ENCODE data around the gene DNAH7.

DNA sequence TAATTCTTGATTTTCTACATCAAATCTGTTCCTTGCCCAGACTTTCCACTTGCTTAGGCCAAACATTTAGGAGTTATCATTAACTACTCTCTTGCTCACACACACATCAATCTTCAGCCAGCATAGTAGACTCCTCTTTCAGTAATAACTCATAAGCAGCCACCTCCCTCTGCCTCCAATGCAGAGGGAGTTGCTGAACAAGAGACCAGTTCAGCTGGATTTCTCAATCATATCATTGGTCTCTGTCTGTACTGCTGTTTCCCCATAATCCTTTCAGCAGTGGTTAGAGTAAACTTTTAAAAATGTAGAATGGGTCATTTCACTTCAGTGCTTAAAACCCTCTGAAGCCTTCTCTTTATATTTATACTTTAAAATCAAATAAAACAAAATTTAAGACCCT lies 298.7 kb downstream of the DNAH7 start:
- TF ChIP-seq, protein P1, sequence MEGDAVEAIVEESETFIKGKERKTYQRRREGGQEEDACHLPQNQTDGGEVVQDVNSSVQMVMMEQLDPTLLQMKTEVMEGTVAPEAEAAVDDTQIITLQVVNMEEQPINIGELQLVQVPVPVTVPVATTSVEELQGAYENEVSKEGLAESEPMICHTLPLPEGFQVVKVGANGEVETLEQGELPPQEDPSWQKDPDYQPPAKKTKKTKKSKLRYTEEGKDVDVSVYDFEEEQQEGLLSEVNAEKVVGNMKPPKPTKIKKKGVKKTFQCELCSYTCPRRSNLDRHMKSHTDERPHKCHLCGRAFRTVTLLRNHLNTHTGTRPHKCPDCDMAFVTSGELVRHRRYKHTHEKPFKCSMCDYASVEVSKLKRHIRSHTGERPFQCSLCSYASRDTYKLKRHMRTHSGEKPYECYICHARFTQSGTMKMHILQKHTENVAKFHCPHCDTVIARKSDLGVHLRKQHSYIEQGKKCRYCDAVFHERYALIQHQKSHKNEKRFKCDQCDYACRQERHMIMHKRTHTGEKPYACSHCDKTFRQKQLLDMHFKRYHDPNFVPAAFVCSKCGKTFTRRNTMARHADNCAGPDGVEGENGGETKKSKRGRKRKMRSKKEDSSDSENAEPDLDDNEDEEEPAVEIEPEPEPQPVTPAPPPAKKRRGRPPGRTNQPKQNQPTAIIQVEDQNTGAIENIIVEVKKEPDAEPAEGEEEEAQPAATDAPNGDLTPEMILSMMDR (conservative IDR thresholded peaks at IDR 0.05 in 1 of 2, IDR thresholded peaks at IDR 0.05 in 1 of 2; ENCODE audit: low read depth in 1 of 2, low read length in 2 of 2): no peak
- no peak for TF ChIP-seq EZH2 (IDR thresholded peaks at IDR 0.05; ENCODE audit: low read length, missing control alignments)

All from fibroblast of lung (primary cell).